H1 (cell line): ENCODE data around the gene RBMS1. TPM values are rescaled to one million over a fixed set of nuclear protein-coding genes. Genes with fewer than 3 reads are reported as not detected.

ENCODE experiments used
- CEBPB ChIP-seq: IDR thresholded peaks from 2 replicates; pipeline ENCODE4 v1.6.1; 2012; ENCODE audit warnings: low read depth, low read length
- polyA plus RNA-seq, 7 experiments: library from polyadenylated mRNA; depleted of rRNA in 3 of 7; stranded (reverse) in 5 of 7; unstranded in 2 of 7; fragments of >200 nt in 5 of 7; fragments of 200-250 nt in 2 of 7; gene quantifications; 1 replicate in 5 of 7; 2 replicates in 1 of 7; 4 replicates in 1 of 7; pipeline versions ENCODE4 v1.2.1 to v1.2.3, GENCODE V29; 2011 to 2013; ENCODE audit warnings: missing spikeins in 2 of 7, mixed read lengths in 2 of 7
- total RNA-seq: library from RNA; stranded (reverse); fragmentation: NEBNext Ultra II Directional; extraction: Animal tissue kit (Norgen Biotek cat#: 25700); gene quantifications from 2 replicates; pipeline ENCODE4 v1.2.1, GENCODE V29; 2021

The RBMS1 gene
- total and polyA plus RNA-seq, 2 of the 8 experiments (the other 6 are each of a cell fraction or from before 2014, with no cell fraction given): 53.7 to 60.0 TPM

GRCh38 chr2:160281213-160281612, 212.4 kb downstream of the RBMS1 start (continued):
- no peak for TF ChIP-seq CEBPB
